Activated T-helper 2 cell treated with anti-CD3 and anti-CD28 coated beads, Interferon-gamma antibody, Interleukin-2, Interleukin-4, amounts not matched to agents 10 μg/mL and 5 μg/mL and 100 μg/mL, durations not matched to agents 14 hours and 24 hours and 36 hours (primary cell): ENCODE results near the gene GJC1. TPM values are rescaled to one million over a fixed set of nuclear protein-coding genes. Genes with fewer than 3 reads are reported as not detected.
"Not testable (repeated sequence)": the region's sequence is repeated elsewhere in the genome, so short reads cannot be mapped to it uniquely, and the experiment has no call there.

Experiments used
- DNase-seq: peaks from one replicate; pipeline ENCODE4 v3.0.0; 2021; ENCODE audit warnings: low spot score
- H3K27ac Mint-ChIP-seq: one replicate; pipeline ENCODE4 v1.8.0; 2021; ENCODE audit warnings: mixed read lengths
- H3K27me3 Mint-ChIP-seq: one replicate; pipeline ENCODE4 v1.8.0; 2021; ENCODE audit warnings: low read depth, mixed read lengths
- H3K36me3 Mint-ChIP-seq: one replicate; pipeline ENCODE4 v1.8.0; 2021; ENCODE audit warnings: low read depth, mixed read lengths
- H3K4me1 Mint-ChIP-seq: one replicate; pipeline ENCODE4 v1.8.0; 2021; ENCODE audit warnings: low read depth, mixed read lengths
- H3K4me3 Mint-ChIP-seq: one replicate; pipeline ENCODE4 v1.8.0; 2021; ENCODE audit warnings: low read depth, mild to moderate bottlenecking, moderate library complexity, mixed read lengths
- H3K9me3 Mint-ChIP-seq: one replicate; pipeline ENCODE4 v1.8.0; 2021; ENCODE audit warnings: mixed read lengths
- intact Hi-C: fragments of 100-400 bp; cut with micrococcal nuclease; formaldehyde crosslinking; loops from one replicate; pipeline ENCODE4 v1.15.1; 2023
- total RNA-seq: library from RNA; stranded (reverse); gene quantifications from 2 replicates; pipeline ENCODE4 v1.2.3, GENCODE V29; 2022

Gene GJC1
- total RNA-seq, 1 donor from 2014 or later, result 9.4 TPM

DNA sequence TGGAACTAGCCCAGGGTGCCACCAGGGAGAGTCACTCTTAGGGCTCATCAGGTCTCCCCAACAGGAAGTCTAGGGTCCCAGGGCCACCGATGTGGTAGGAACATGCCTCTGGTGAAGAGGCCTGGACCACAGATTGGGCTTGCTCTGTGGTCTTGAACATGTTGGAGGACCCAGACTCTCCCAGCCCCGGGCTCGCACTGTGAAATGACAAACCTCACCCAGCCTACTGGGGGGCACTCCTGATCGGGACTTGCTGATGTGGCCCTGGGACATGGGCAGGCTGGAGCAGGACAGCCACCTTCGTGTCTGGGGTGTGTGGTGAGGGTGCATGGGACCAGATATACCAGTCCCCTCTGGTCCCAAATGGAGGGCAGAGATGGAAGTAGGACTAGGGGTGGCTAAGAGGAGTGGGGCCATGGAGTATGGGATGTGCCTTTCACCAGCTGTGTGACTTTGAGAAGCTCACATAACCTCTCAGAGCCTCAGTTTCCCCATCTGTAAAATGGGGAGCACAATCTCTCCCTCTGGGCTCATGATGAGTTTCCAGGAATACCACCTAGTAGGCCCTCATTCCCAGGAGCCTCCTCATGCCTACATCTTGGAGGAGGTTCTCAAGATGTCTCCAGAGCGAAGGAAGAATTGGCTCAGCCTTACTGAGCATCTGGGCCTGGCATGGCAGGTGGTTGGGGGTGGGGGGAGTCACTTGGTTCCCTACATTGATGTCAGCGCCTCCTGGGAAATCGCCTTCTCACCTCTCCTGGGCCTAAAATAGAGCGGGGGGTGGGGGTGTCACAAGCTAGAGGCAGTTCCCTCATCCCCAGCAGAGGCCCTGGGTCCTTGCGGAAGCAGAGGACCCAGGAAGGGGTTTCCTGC is 72.8 kb downstream of the GJC1 start:
- no peak for DNase-seq
- no peak overlapping the region for H3K4me3 Mint-ChIP-seq
- H3K27me3 Mint-ChIP-seq, result peaks cover 29% of the 10 kb centered on the region

DNA sequence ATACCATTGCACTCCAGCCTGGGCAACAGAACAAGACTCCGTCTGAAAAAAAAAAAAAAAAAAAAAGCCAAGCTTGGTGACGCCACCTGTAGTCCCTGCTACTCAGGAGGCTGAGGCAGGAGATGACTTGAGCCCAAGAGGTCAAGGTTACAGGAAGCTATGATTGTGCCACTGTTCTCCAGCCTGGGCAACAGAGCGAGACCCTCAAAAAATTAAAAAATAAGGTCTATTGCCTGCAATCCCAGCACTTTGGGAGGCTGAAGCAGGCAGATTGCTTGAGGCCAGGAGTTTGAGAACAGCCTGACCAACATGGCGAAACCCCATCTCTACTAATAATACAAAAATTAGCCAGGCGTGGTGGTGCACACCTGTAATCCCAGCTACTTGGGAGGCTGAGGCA is 74.9 kb downstream of the GJC1 start:
- Mint-ChIP-seq H3K36me3 (peaks cover 13% of the 10 kb centered on the region), H3K27me3 (peaks cover 17% of the 10 kb centered on the region)
- H3K4me3 Mint-ChIP-seq, DNase-seq, H3K4me1 Mint-ChIP-seq, H3K27ac Mint-ChIP-seq, intact Hi-C loops, H3K9me3 Mint-ChIP-seq: not testable (repeated sequence)

More for the DNA sequence above, 72.8 kb downstream of the GJC1 start:
- intact Hi-C loops, result no loop called here
- Mint-ChIP-seq H3K9me3 (no peaks in the 10 kb centered on the region), H3K4me1 (no peaks in the 10 kb centered on the region), H3K36me3 (no peaks in the 10 kb centered on the region), H3K27ac (no peak overlapping the region)

DNA sequence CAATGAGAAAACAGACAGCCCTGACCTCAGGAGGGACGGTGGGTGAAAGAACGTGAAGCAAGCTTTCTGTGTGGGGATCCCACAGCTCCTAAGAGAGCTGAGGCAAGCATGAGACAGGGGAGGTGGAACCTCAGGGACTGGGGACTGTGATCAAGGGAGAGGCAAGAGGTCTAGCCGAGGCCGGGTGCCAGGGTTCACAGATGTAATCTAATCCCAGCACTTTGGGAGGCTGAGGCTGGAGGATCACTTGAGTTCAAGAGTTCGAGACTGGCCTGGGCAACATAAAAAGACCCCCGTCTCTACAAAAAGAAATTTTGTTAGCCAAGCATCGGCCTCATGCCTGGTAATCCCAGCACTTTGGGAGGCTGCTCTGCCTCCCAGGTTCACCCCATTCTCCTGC is 75.8 kb downstream of the GJC1 start:
- H3K27me3 Mint-ChIP-seq, result peaks cover 15% of the 10 kb centered on the region
- peaks cover 15% of the 10 kb centered on the region for H3K36me3 Mint-ChIP-seq
- DNase-seq, result no peak
- H3K27ac Mint-ChIP-seq, result no peak overlapping the region
- intact Hi-C loops, result no loop called here
- H3K4me1 Mint-ChIP-seq, result no peaks in the 10 kb centered on the region
- no peak overlapping the region for H3K4me3 Mint-ChIP-seq
- H3K9me3 Mint-ChIP-seq, result no peaks in the 10 kb centered on the region

DNA sequence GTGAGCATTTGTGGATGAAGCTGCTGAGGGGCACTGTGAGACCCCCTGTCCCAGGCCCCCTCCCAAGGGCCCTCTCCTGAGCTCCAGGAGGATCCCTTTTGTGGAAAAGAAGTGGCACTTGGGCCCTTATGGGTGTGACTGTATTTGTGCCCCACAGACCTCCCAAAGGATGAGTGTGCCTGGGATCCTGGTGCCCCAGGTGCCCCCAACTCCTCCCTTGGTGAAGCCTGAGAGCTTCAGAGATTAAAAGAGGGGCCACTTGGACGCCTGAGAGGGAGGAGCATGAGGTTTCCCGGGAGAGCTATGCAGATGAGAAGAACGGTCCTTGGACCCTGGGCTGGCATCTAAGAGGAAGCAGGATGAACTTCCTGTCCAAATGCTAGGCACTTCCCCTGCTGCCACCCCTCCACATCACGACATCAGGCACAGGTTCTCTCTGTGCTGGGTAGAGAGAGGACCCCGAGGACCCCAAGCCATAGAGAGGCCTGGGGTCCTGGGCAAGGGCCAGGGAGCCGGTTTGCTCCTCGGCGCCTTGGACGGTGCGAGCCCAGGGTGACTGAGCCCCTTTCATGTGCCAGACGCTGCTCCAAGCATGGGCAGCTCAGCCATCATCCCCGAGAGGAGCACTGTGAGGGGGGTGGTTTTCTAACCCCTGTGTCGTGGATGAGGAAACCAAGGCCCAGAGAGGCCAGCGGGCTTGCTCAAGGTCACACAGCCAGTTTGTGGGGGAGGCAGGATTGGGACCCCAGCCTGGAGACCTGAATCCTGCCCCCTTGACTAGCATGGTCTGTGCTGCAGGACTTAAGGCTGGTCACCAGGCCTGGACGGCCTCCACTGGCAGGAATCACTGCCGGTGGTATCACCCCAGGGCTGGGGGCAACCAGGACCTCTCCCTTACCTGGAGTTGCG is 76.9 kb downstream of the GJC1 start:
- Mint-ChIP-seq H3K27me3 (peaks cover 13% of the 10 kb centered on the region), H3K36me3 (peaks cover 19% of the 10 kb centered on the region), H3K4me3 (no peak overlapping the region), H3K9me3 (no peaks in the 10 kb centered on the region), H3K27ac (no peak overlapping the region), H3K4me1 (no peaks in the 10 kb centered on the region)
- intact Hi-C loops, result no loop called here
- DNase-seq, result no peak

DNA sequence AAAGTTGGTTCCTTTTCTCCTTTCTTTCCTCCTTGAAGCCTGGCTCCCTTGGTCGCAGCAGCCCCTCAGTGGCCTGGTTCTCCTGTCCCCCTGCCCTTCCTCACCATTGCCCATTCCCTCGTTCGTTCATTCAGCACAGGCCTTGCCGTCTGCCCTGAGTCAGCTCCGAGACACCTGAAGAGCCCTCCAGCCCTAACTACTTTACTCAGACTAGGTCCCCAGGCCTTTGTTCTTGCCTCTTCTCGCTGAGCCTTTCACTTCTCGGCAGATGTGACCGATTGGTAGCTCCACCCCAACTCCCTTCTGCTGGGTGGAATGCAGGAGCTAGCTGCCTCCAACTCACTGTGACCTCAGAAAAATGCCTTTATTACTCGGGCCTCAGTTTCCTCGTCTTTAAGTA is 78.3 kb downstream of the GJC1 start:
- peaks cover under 1% of the 10 kb centered on the region for H3K27me3 Mint-ChIP-seq
- H3K4me1 Mint-ChIP-seq, result no peaks in the 10 kb centered on the region
- intact Hi-C loops, result no loop called here
- H3K27ac Mint-ChIP-seq, result no peak overlapping the region
- no peaks in the 10 kb centered on the region for H3K9me3 Mint-ChIP-seq
- H3K36me3 Mint-ChIP-seq, result peaks cover 19% of the 10 kb centered on the region
- DNase-seq, result no peak
- no peak overlapping the region for H3K4me3 Mint-ChIP-seq

DNA sequence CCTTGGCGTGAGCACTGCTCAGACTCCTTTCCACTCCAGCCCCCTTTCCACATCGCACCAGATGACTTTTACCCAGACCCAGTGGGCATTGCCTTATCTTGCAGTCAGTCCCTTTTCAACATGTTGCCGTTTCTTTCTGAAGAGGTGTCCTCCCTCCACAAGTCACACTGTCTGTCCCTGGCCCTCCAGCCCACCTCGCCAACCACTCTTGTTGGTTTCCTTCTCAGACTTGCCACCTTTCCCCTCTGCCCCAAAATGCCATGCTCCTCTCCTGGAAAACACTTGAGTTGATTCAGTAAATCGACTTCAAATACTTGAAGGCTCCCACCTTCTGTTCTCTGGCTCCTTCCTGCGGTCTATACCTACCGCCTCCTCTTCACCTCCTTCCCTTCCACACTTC is 78.8 kb downstream of the GJC1 start:
- Mint-ChIP-seq H3K27me3 (no peaks in the 10 kb centered on the region), H3K4me3 (no peak overlapping the region), H3K27ac (no peak overlapping the region), H3K9me3 (no peaks in the 10 kb centered on the region), H3K36me3 (peaks cover 19% of the 10 kb centered on the region), H3K4me1 (no peaks in the 10 kb centered on the region)
- intact Hi-C loops, result no loop called here
- no peak for DNase-seq

DNA sequence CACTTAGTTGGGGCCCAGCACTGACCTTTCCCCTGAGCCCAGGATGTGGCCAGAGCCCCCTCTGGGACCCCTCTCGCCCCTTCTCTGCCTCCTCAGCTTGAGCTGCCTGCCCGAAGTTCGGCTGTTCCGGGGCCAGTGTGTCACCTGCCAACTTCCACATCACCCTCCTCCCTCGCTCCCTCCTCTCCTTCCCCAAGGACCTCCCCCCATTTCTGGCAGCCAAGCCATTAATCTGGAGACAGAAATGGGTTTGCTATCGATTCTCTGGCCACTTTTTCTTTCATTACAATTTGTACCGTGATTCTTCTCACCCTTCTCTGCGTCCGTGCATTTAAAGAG is 80.1 kb downstream of the GJC1 start:
- Mint-ChIP-seq H3K4me3 (no peak overlapping the region), H3K9me3 (no peaks in the 10 kb centered on the region), H3K27me3 (no peaks in the 10 kb centered on the region), H3K4me1 (no peaks in the 10 kb centered on the region), H3K36me3 (peaks cover 19% of the 10 kb centered on the region), H3K27ac (no peak overlapping the region)
- intact Hi-C loops, result no loop called here
- no peak for DNase-seq

DNA sequence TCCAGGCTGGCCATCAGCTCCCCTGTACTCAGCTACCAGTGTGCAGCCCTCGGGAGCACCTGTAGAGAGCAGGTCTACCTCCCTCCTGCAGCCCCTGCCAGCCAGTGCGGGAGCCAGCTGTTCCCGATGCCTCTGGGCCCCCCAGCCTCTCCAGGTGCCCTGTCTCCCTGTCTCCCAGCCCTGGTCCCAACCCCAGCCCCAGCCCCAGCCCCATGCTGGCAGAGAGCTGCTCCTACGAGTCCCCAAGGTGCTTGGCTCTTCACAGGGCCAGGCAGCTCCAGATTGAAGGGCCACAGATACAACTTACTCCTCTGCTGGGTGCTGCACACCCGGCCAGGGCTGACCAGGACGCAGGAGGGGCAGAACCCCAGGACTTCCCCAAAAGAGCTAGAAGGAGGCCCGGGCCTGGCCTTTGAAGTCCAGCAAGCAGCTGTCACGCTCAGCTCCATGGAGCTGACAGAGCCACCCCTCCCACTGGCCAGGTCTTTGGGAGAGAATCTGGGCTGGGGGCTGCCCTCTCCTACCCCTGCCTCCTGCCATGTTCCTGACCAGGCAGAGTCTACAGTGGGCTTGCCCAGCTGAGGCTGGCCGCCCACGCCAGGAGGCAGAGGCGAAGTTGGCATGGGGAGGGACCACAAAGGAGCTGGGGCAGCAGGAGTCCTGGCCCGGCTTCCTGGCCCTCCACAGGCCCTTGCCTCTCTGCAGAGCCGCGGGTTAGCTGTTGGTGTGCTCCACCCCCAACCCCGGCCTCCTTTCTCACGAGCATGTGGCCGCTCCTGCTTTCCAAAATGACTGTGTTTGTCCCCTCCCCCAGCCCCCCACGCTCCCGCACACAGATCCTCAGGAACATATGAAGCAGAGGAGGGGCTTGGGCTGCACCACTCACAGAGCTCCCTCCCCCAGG is 80.8 kb downstream of the GJC1 start:
- Mint-ChIP-seq H3K4me3 (no peak overlapping the region), H3K27ac (no peak overlapping the region), H3K36me3 (peaks cover 21% of the 10 kb centered on the region), H3K27me3 (no peaks in the 10 kb centered on the region), H3K9me3 (no peaks in the 10 kb centered on the region), H3K4me1 (no peaks in the 10 kb centered on the region)
- DNase-seq, result no peak
- intact Hi-C loops, result no loop called here

Other genes starting within 250 kb of the GJC1 start
- gene MEIOC, start 173.8 kb downstream of the GJC1 start, total RNA-seq, result 0.37 and 1.3 TPM in 2 replicates
- 39.7 and 40.9 TPM in 2 replicates for gene CCDC43, start 140.5 kb downstream of the GJC1 start, total RNA-seq
- 22.8 and 24.4 TPM in 2 replicates for gene DBF4B, start 121.6 kb downstream of the GJC1 start, total RNA-seq
- 0.09 and 0.14 TPM in 2 replicates for gene ADAM11, start 71.3 kb downstream of the GJC1 start, total RNA-seq
- gene HIGD1B, start 17.6 kb upstream of the GJC1 start, total RNA-seq, result not detected in 2 replicates
- gene EFTUD2, start 69.2 kb upstream of the GJC1 start, total RNA-seq, result 194 and 215 TPM in 2 replicates
- gene GFAP, start 85.2 kb upstream of the GJC1 start, total RNA-seq, result 0.34 TPM in 1 of 2 replicates, not detected in the other
- gene KIF18B, start 117.5 kb upstream of the GJC1 start, total RNA-seq, result 46.7 and 47.1 TPM in 2 replicates
- 0.41 and 0.48 TPM in 2 replicates for gene C1QL1, start 138.0 kb upstream of the GJC1 start, total RNA-seq
- 30.0 and 31.0 TPM in 2 replicates for gene DCAKD, start 221.3 kb upstream of the GJC1 start, total RNA-seq
- gene NMT1, start 231.0 kb upstream of the GJC1 start, total RNA-seq, result 165 and 173 TPM in 2 replicates